Stimulated activated CD4-positive, alpha-beta T cell treated with anti-CD3 and anti-CD28 coated beads, Interleukin-4, amount 100 ng/mL, for 4 hours (primary cell): ENCODE results near the gene EYA3.

ENCODE experiments used
- DNase-seq, 2 experiments: peaks; one replicate each; pipeline ENCODE4 v3.0.0-alpha.2; 2020

Gene EYA3

GRCh38 chr1:27967106-27967883, 121.1 kb downstream of the EYA3 start:
- DNase-seq, result no peak

GRCh38 chr1:27966402-27967105, 121.9 kb downstream of the EYA3 start:
- no peak for DNase-seq

- no peak for DNase-seq
Observed at GRCh38 chr1:27963393-27963792, 125.0 kb downstream of the EYA3 start.

- DNase-seq, result no peak
Observed at GRCh38 chr1:27961646-27962221, 126.7 kb downstream of the EYA3 start.

DNA sequence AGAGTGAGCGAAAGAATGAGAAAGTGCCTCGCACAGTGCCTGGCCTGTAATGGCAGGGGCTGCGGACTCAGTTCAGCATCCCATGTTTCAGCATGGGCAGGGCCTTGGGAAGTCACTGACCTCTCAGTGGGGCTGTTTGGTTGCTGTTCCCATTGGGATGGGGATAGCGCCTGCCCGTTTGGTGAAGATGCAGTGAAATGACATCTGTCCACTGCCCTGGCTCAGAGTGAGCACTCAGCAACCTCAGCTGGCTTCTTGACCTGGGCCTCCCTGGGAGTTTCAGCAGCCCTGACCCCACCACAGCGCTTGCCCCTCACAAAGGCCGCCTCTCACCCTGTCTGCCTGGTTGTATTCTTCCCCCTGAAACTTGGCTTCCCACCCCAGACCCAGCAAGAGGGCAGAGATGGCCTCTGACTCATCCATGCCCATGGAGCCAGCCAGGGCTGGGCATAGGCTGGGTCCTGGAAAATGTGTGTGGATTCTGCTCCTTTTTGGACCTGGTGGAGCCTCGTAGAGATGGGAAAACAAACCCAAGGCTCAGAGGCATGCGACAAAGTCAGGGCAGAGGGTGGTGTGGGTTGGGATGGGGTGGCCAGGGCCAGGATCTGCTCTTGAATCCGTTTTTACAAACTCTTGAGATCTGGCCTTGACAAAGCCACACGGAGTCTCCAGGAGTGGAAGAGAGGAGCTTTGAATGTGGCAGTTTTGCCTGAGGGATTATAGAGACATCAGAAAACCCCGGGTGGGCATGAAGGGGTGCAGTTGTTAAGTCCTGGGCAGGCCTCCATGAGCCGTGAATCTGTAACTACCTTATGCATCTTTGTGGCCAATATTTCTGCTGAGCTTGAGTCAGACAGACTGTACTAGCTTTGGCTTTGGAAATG, 127.4 kb downstream of the EYA3 start:
- no peak for DNase-seq

DNA sequence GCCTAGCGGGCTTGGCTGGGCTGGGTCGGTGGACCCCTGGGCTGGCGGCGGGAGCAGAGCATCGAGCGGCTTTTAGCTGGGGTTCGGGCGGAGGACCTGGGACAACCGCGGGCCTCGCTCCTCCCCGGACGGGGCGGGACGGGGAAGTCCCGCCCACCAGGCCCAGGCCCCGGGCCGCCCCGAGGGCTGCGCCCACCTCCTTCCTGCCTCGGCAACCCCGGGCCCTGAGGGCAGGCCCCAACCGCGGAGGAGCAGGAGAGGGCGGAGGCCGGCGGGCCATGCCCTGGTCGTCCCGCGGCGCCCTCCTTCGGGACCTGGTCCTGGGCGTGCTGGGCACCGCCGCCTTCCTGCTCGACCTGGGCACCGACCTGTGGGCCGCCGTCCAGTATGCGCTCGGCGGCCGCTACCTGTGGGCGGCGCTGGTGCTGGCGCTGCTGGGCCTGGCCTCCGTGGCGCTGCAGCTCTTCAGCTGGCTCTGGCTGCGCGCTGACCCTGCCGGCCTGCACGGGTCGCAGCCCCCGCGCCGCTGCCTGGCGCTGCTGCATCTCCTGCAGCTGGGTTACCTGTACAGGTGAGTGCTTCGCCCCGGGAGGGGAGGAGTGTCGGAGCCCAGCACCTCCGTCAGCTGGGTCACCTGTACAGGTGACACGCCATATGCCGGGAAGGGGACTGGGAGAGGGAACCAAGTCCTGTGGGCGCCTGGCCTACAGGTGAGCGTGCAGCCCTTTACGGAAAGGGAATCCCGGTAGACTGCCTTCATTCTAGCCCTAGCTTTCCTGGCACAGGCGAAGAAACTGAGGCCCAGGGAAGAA, 128.4 kb downstream of the EYA3 start, which contains the start of gene XKR8:
XKR8 (plus strand) TSS at position 182 of the 812 bp plus-strand sequence; CDS start at position 279, 97 bp downstream.
- peak; percentile 81 to 83 for DNase-seq

- DNase-seq, result no peak
Observed at GRCh38 chr1:27958513-27958912, 129.9 kb downstream of the EYA3 start.

- no peak for DNase-seq
Observed at GRCh38 chr1:27957655-27958054, 130.8 kb downstream of the EYA3 start.

DNA sequence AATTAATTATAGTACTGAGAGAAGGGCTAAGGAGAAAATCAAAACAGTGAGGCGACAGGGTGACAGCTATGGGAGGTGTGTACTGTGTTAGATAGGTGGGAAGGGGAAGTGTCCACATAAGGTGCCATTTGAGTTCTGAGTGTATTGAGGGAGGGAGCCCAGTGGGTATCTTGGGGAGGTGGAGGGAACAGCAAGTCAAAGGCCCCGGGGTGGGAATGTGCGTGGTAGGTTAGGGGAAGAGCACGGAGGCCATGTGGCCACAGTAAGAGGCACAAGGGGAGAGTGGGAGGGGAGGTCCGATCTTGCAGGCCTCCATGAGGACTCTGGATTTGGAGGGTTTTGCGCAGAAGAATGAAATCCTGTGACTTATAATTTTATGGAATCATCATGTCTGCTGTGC, 131.6 kb downstream of the EYA3 start:
- DNase-seq, result no peak

- DNase-seq, result no peak
Observed at GRCh38 chr1:27955076-27955475, 133.3 kb downstream of the EYA3 start.

DNA sequence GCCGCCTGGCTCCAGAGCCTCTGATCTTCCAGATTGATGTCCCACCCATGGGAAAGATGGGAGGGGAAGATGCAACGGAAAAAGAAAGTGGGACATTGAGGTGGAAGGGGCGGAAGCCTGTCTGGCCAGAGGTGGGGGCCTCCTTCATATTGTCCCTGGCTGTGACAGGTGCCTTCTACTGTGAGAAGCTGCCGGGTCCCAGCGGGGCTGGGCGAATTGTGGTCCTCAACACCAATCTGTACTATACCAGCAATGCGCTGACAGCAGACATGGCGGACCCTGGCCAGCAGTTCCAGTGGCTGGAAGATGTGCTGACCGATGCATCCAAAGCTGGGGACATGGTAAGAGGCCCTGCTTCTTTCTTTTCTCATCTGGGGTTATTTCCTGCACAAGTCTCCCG, 134.2 kb downstream of the EYA3 start:
- no peak for DNase-seq

DNA sequence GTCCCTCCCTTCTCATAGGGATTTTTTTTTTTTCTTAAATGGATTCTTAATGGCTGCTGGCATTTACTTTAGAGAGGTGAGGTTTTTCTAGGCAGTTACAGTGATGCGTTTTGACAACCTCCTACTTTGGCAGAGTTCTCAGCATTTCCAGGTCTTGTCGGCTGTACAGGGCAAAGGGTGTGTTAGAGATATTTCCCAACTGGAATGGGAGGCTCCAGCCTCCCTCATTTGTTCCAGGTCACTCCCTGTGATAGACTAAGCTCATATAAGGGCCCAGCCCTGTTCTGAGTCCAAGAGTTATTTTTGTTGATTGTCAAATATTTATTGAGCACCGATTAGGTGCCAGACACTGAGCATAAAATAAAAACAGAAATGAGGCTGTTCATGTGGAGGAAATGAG, 136.3 kb downstream of the EYA3 start:
- no peak for DNase-seq

GRCh38 chr1:27951396-27951795, 137.0 kb downstream of the EYA3 start:
- no peak for DNase-seq

GRCh38 chr1:27949027-27949426, 139.4 kb downstream of the EYA3 start:
- DNase-seq, result no peak

DNA sequence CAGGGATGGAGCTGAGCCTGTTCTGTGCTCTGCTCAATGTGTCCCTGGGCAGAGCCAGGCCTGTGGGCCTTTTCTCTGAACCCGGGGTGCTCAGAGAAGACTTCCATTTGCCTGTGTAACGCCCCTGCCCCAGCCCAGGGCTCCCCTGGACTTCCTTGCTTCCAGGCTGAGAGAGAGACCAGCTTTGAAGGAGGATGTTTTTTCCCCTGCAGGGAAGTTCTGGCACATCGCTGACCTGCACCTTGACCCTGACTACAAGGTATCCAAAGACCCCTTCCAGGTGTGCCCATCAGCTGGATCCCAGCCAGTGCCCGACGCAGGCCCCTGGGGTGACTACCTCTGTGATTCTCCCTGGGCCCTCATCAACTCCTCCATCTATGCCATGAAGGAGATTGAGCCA, 143.4 kb downstream of the EYA3 start:
- no peak for DNase-seq

- no peak for DNase-seq
Observed at GRCh38 chr1:27941671-27942540, 146.5 kb downstream of the EYA3 start.

- DNase-seq, result no peak
Observed at GRCh38 chr1:27940870-27941560, 147.4 kb downstream of the EYA3 start.

DNA sequence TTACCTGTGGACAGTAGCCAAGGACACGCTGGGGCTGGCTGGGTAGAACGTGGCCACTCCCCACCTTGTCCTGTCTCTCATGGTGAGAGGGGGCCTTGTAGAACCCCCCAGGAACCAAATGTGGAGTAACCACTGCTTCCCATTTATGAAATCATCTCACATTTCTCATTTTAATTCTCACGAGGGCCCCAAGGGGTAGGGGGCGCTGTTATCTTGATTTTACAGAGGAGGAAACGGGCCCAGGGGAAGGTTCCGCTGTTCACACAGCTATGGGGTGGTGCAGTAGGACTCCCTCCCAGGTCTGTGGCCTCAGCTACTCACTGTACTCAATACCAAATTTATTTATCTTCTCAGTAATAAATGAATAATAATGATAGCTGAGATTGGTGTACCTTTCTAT, 148.1 kb downstream of the EYA3 start:
- peak; percentile 66 to 72 for DNase-seq

GRCh38 chr1:27938488-27938887, 149.9 kb downstream of the EYA3 start:
- no peak for DNase-seq

- no peak for DNase-seq
Observed at GRCh38 chr1:27937524-27937836, 150.9 kb downstream of the EYA3 start.

DNA sequence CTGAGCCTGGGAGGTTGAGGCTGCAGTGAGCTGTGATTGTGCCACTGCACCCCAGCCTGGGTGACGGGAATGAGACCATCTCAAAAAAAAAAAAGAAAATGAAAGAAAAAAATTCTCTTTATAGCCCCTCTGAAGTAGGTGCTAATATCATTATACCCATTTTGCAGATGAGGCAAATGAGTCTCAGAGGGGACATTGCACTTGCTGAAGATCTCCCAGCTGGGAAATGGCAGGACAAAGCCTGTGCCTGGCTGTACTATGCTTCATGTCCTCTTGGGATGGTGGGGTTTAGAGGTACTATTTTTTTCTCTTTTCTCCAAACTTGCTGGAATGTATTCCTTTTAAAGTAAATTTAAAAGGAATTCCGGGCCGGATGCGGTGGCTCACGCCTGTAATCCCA, 152.0 kb downstream of the EYA3 start:
- no peak for DNase-seq
